Nephron (organoid): ENCODE results near the gene ADGRD2.

ENCODE experiments used
- H3K27ac Mint-ChIP-seq, 3 experiments: 2 replicates each; pipeline ENCODE4 v1.8.0; 2020; ENCODE audit warnings: mixed read lengths in 3 of 3, mild to moderate bottlenecking in 2 of 3, moderate library complexity in 1 of 3
- H3K27me3 Mint-ChIP-seq: 2 replicates; pipeline ENCODE4 v1.8.0; 2021; ENCODE audit warnings: low read depth, mild to moderate bottlenecking, moderate library complexity, mixed read lengths
- H3K36me3 Mint-ChIP-seq: 2 replicates; pipeline ENCODE4 v1.8.0; 2020; ENCODE audit warnings: low read depth, mixed read lengths
- H3K4me1 Mint-ChIP-seq: 2 replicates; pipeline ENCODE4 v1.8.0; 2020; ENCODE audit warnings: mixed read lengths
- H3K4me3 Mint-ChIP-seq, 3 experiments: 2 replicates each; pipeline ENCODE4 v1.8.0; 2020; ENCODE audit warnings: mild to moderate bottlenecking in 3 of 3, mixed read lengths in 3 of 3, moderate library complexity in 2 of 3
- H3K9me3 Mint-ChIP-seq: 2 replicates; pipeline ENCODE4 v1.8.0; 2020; ENCODE audit warnings: mixed read lengths
- CTCF ChIP-seq, 3 experiments: fragments of 200-600 bp; sonication (generic); IDR thresholded peaks; one replicate each; pipeline ENCODE4 v1.5.0; 2021; ENCODE audit warnings: antibody characterized with exemption in 3 of 3; ENCODE audit not compliant: unreplicated experiment in 3 of 3

ADGRD2 gene

GRCh38 chr9:124470306-124470705 is 20.1 kb downstream of the ADGRD2 start:
- H3K4me3 Mint-ChIP-seq: no peak overlapping the region
- H3K27me3 Mint-ChIP-seq: peaks cover 38% of the 10 kb centered on the region
- no peak for TF ChIP-seq CTCF (IDR thresholded peaks at IDR 0.05; ENCODE audit: unreplicated experiment in 3 of 3)
- no peaks in the 10 kb centered on the region for H3K9me3 Mint-ChIP-seq
- H3K4me1 Mint-ChIP-seq: no peaks in the 10 kb centered on the region
- no peak overlapping the region for H3K27ac Mint-ChIP-seq
- no peaks in the 10 kb centered on the region for H3K36me3 Mint-ChIP-seq

- Mint-ChIP-seq H3K27ac (no peak overlapping the region), H3K4me3 (no peak overlapping the region), H3K9me3 (no peaks in the 10 kb centered on the region), H3K4me1 (no peaks in the 10 kb centered on the region), H3K27me3 (peaks cover 33% of the 10 kb centered on the region), H3K36me3 (no peaks in the 10 kb centered on the region)
- TF ChIP-seq CTCF (IDR thresholded peaks at IDR 0.05; ENCODE audit: unreplicated experiment in 3 of 3): no peak
Measured at GRCh38 chr9:124470726-124471125, 20.5 kb downstream of the ADGRD2 start.

GRCh38 chr9:124471761-124472160 is 21.5 kb downstream of the ADGRD2 start:
- Mint-ChIP-seq H3K36me3 (no peaks in the 10 kb centered on the region), H3K27me3 (peaks cover 40% of the 10 kb centered on the region), H3K4me3 (no peak overlapping the region), H3K27ac (no peak overlapping the region), H3K9me3 (no peaks in the 10 kb centered on the region), H3K4me1 (no peaks in the 10 kb centered on the region)
- no peak for TF ChIP-seq CTCF (IDR thresholded peaks at IDR 0.05; ENCODE audit: unreplicated experiment in 3 of 3)

- H3K9me3 Mint-ChIP-seq: no peaks in the 10 kb centered on the region
- no peaks in the 10 kb centered on the region for H3K4me1 Mint-ChIP-seq
- H3K36me3 Mint-ChIP-seq: no peaks in the 10 kb centered on the region
- TF ChIP-seq CTCF (IDR thresholded peaks at IDR 0.05; ENCODE audit: unreplicated experiment in 3 of 3): no peak
- no peak overlapping the region for H3K4me3 Mint-ChIP-seq
- peaks cover 37% of the 10 kb centered on the region for H3K27me3 Mint-ChIP-seq
- H3K27ac Mint-ChIP-seq: no peak overlapping the region
Measured at GRCh38 chr9:124472770-124473169, 22.5 kb downstream of the ADGRD2 start.

GRCh38 chr9:124473310-124473709 is 23.1 kb downstream of the ADGRD2 start:
- Mint-ChIP-seq H3K27me3 (peaks cover 41% of the 10 kb centered on the region), H3K27ac (no peak overlapping the region), H3K36me3 (no peaks in the 10 kb centered on the region), H3K4me1 (no peaks in the 10 kb centered on the region), H3K9me3 (no peaks in the 10 kb centered on the region), H3K4me3 (no peak overlapping the region)
- TF ChIP-seq CTCF (IDR thresholded peaks at IDR 0.05; ENCODE audit: unreplicated experiment in 3 of 3): no peak

- Mint-ChIP-seq H3K9me3 (no peaks in the 10 kb centered on the region), H3K4me1 (no peaks in the 10 kb centered on the region), H3K36me3 (no peaks in the 10 kb centered on the region), H3K4me3 (no peak overlapping the region), H3K27me3 (peaks cover 50% of the 10 kb centered on the region), H3K27ac (no peak overlapping the region)
- TF ChIP-seq CTCF (IDR thresholded peaks at IDR 0.05; ENCODE audit: unreplicated experiment in 3 of 3): no peak
Measured at GRCh38 chr9:124474151-124474550, 23.9 kb downstream of the ADGRD2 start.
